ENCODE data around the gene HIF1A. TPM values are rescaled to one million over a fixed set of nuclear protein-coding genes. Genes with fewer than 3 reads are reported as not detected.

The HIF1A gene
- total and polyA plus RNA-seq, 2 of the 8 experiments (the other 6 are each of a cell fraction or from before 2014, with no cell fraction given) = 54.8 to 175 TPM

DNA sequence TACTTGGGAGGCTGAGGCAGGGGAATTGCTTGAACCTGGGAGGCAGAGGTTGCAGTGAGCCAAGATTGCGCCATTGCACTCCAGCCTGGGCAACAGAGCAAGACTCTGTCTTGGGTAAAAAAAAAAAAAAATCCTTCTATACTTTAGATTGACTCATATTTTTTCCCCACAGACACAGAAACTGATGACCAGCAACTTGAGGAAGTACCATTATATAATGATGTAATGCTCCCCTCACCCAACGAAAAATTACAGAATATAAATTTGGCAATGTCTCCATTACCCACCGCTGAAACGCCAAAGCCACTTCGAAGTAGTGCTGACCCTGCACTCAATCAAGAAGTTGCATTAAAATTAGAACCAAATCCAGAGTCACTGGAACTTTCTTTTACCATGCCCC is 42.6 kb downstream of the HIF1A start:
- Histone ChIP-seq H4K91ac (replicated peaks; ENCODE audit: insufficient read length, low read length) (no peak overlapping the region), H3K79me1 (ENCODE audit: low read depth, low read length) (peaks cover 3% of the 10 kb centered on the region; the same call in 1 of the 2 replicates), H4K5ac (ENCODE audit: insufficient read length, low read depth, low read length) (no peak overlapping the region), H4K8ac (ENCODE audit: extremely low read depth, insufficient read depth, low read length) (no peak overlapping the region), H3K4ac (replicated peaks; ENCODE audit: insufficient read length, low read depth, low read length) (no peak overlapping the region), H3K9me3 (ENCODE audit: insufficient read depth in 2 of 2, low read depth in 1 of 2, low read length in 1 of 2) (no peaks in the 10 kb centered on the region), H3K9ac (replicated peaks in 1 of 4; ENCODE audit: extremely low read depth in 1 of 4, low read depth in 3 of 4, low read length in 3 of 4) (no peak overlapping the region), H2BK15ac (ENCODE audit: low read length) (no peak overlapping the region), H2AFZ (ENCODE audit: low read length) (no peak overlapping the region), H3K4me2 (ENCODE audit: insufficient read depth in 1 of 2, low read depth in 2 of 2, low read length in 2 of 2) (no peak overlapping the region), H3K79me2 (ENCODE audit: control insufficient read depth in 1 of 2, insufficient read depth in 2 of 2, low read length in 2 of 2) (0 out of 4 replicates have a peak, but pooled peaks cover 0 to 10% of the 10 kb centered on the region in 2 experiments), H2BK5ac (ENCODE audit: low read depth, low read length) (no peak overlapping the region), H3K4me1 (replicated peaks in 1 of 4; ENCODE audit: control insufficient read depth in 3 of 4, insufficient read depth in 4 of 4, low read length in 3 of 4) (no peaks in the 10 kb centered on the region), H3K27ac (ENCODE audit: low read depth, low read length) (no peak overlapping the region), H3K18ac (ENCODE audit: extremely low read depth, low read length) (no peak overlapping the region), H3K36me3 (ENCODE audit: control insufficient read depth in 2 of 4, insufficient read depth in 4 of 4, low read length in 3 of 4) (peaks cover 21 to 95% (median 74%) of the 10 kb centered on the region in 4 experiments), H2BK120ac (replicated peaks; ENCODE audit: low read depth, low read length) (no peak overlapping the region), H4K20me1 (replicated peaks in 1 of 2; ENCODE audit: control insufficient read depth in 1 of 2, insufficient read depth in 2 of 2, low read length in 2 of 2) (peaks cover 0 to 2% of the 10 kb centered on the region in 2 experiments), H2BK12ac (ENCODE audit: low read depth, low read length) (no peak overlapping the region), H3K23ac (ENCODE audit: insufficient read length) (no peak overlapping the region), H3K56ac (replicated peaks; ENCODE audit: insufficient read length, low read depth, low read length) (no peak overlapping the region), H2AK5ac (ENCODE audit: low read depth, low read length) (no peak overlapping the region), H3K4me3 (ENCODE audit: extremely low read depth in 1 of 4, insufficient read depth in 2 of 4, low read depth in 3 of 4, low read length in 4 of 4) (no peak overlapping the region), H3K27me3 (replicated peaks in 1 of 4; ENCODE audit: control insufficient read depth in 3 of 4, extremely low read depth in 1 of 4, insufficient read depth in 3 of 4, low read length in 3 of 4) (peaks cover 0 to 2% (median 0%) of the 10 kb centered on the region in 4 experiments; a peak in 1 of 7 replicates), H2BK20ac (ENCODE audit: low read length) (no peak overlapping the region), H3K23me2 (ENCODE audit: low read depth, low read length) (no peaks in the 10 kb centered on the region), H3K14ac (ENCODE audit: insufficient read length) (no peak overlapping the region)
- FAIRE-seq = no peak
- no peak for DNase-seq (ENCODE audit: low read depth in 1 of 2, low spot score in 2 of 2)
- ChIA-PET POLR2A (ENCODE audit: partially characterized antibody) (interaction anchor here (2.9 kb wide), 1 partner anchor 11 kb away, joined by 12 read pairs; no protein-coding TSS in a partner anchor), CTCF (ENCODE audit: partially characterized antibody) (interaction anchor here (1.3 kb wide), 1 partner anchor 8 kb away, joined by 3 read pairs; no protein-coding TSS in a partner anchor)
- 100% methylated on average over 5 of the region's 5 CpGs; no CpG with 5 or more reads in 1 of the 2 experiments for WGBS, 2 experiments (ENCODE audit: extremely low coverage in 1 of 2, insufficient coverage in 1 of 2, insufficient read length in 1 of 2, insufficient replicate concordance in 2 of 2, low coverage in 1 of 2, low lambda C conversion rate in 2 of 2, missing lambda C conversion rate in 1 of 2)
- no peak for TF ChIP-seq TBP (IDR thresholded peaks at IDR 0.05; ENCODE audit: low read depth, low read length)
- TF ChIP-seq ATF3 (IDR thresholded peaks at IDR 0.05; ENCODE audit: insufficient read depth, low read depth, low read length) = no peak
- no peak for TF ChIP-seq NANOG (IDR thresholded peaks at IDR 0.05; ENCODE audit: insufficient read depth, low read depth, low read length, poor library complexity, severe bottlenecking)
- no peak for TF ChIP-seq TEAD4 (IDR thresholded peaks at IDR 0.05; ENCODE audit: low read depth, low read length)
- no peak for TF ChIP-seq TCF12 (IDR thresholded peaks at IDR 0.05; ENCODE audit: low read depth, low read length)
- no peak for TF ChIP-seq BCL11A (IDR thresholded peaks at IDR 0.05; ENCODE audit: low read depth in 2 of 2, low read length in 2 of 2)
- no peak for TF ChIP-seq ZNF274 (IDR thresholded peaks at IDR 0.05; ENCODE audit: borderline replicate concordance, extremely low read depth, low read length)
- no peak for TF ChIP-seq RAD21 (IDR thresholded peaks at IDR 0.05 in 1 of 2, conservative IDR thresholded peaks at IDR 0.05 in 1 of 2; ENCODE audit: low read depth in 2 of 2, low read length in 2 of 2)
- TF ChIP-seq SP1 (IDR thresholded peaks at IDR 0.05; ENCODE audit: low read depth, low read length) = no peak
- no peak for TF ChIP-seq RBBP5 (IDR thresholded peaks at IDR 0.05; ENCODE audit: borderline replicate concordance, low read depth, low read length)
- TF ChIP-seq SAP30 (IDR thresholded peaks at IDR 0.05; ENCODE audit: insufficient read depth, insufficient replicate concordance, low read length) = no peak
- TF ChIP-seq RFX5 (IDR thresholded peaks at IDR 0.05; ENCODE audit: borderline replicate concordance, low read depth, low read length) = no peak
- TF ChIP-seq CTBP2 (IDR thresholded peaks at IDR 0.05; ENCODE audit: borderline replicate concordance, insufficient read depth, insufficient read length, low read length) = no peak
